IPS-20b (cell line): Measurements from ENCODE around the gene MEA1.

ENCODE experiments used
- H3K27ac ChIP-seq: one replicate; pipeline ENCODE4 v1.5.1; 2013; ENCODE audit warnings: low read length
- H3K27me3 ChIP-seq: 2 replicates; pipeline ENCODE4 v1.6.1; 2013; ENCODE audit warnings: mild to moderate bottlenecking, low read length, inconsistent platforms; ENCODE audit not compliant: insufficient read depth
- H3K36me3 ChIP-seq: 2 replicates; pipeline ENCODE4 v1.6.1; 2013; ENCODE audit warnings: low read depth, mild to moderate bottlenecking, inconsistent platforms, low read length, moderate library complexity; ENCODE audit not compliant: insufficient read depth
- H3K4me1 ChIP-seq: 2 replicates; pipeline ENCODE4 v1.6.1; 2013; ENCODE audit warnings: mild to moderate bottlenecking, control low read depth, inconsistent platforms, low read length, moderate library complexity; ENCODE audit not compliant: insufficient read depth
- H3K4me3 ChIP-seq: 2 replicates; pipeline ENCODE4 v1.5.1; 2013; ENCODE audit warnings: mild to moderate bottlenecking, low read length, inconsistent platforms
- H3K9ac ChIP-seq: 2 replicates; pipeline ENCODE4 v1.6.1; 2013; ENCODE audit warnings: low read depth, mild to moderate bottlenecking, inconsistent platforms, low read length, moderate library complexity
- H3K9me3 ChIP-seq: 2 replicates; pipeline ENCODE4 v1.6.1; 2013; ENCODE audit warnings: mild to moderate bottlenecking, low read depth, low read length, inconsistent platforms; ENCODE audit not compliant: insufficient read depth

Gene MEA1

GRCh38 chr6:42996513-42996912, 17.2 kb downstream of the MEA1 start:
- Histone ChIP-seq H3K36me3 (no peaks in the 10 kb centered on the region), H3K4me1 (no peaks in the 10 kb centered on the region), H3K9ac (no peak overlapping the region), H3K27ac (no peak overlapping the region), H3K4me3 (no peak overlapping the region), H3K27me3 (no peaks in the 10 kb centered on the region), H3K9me3 (no peaks in the 10 kb centered on the region)

- H3K27ac ChIP-seq, result no peak overlapping the region
- no peaks in the 10 kb centered on the region for H3K4me1 ChIP-seq
- H3K4me3 ChIP-seq, result no peak overlapping the region
- H3K27me3 ChIP-seq, result no peaks in the 10 kb centered on the region
- H3K36me3 ChIP-seq, result peaks cover 26% of the 10 kb centered on the region
- no peaks in the 10 kb centered on the region for H3K9me3 ChIP-seq
- no peak overlapping the region for H3K9ac ChIP-seq
Measured at GRCh38 chr6:42993445-42993844, 20.3 kb downstream of the MEA1 start.

GRCh38 chr6:42989923-42990322, 23.8 kb downstream of the MEA1 start:
- no peak overlapping the region for H3K4me3 ChIP-seq
- peaks cover 32% of the 10 kb centered on the region for H3K36me3 ChIP-seq
- H3K27me3 ChIP-seq, result no peaks in the 10 kb centered on the region
- H3K9me3 ChIP-seq, result no peaks in the 10 kb centered on the region
- no peak overlapping the region for H3K9ac ChIP-seq
- H3K27ac ChIP-seq, result no peak overlapping the region
- no peaks in the 10 kb centered on the region for H3K4me1 ChIP-seq

GRCh38 chr6:42988486-42989020, 25.2 kb downstream of the MEA1 start:
- no peak overlapping the region for H3K4me3 ChIP-seq
- peaks cover 32% of the 10 kb centered on the region for H3K36me3 ChIP-seq

GRCh38 chr6:42987533-42988451, 26.0 kb downstream of the MEA1 start:
- Histone ChIP-seq H3K9me3 (no peaks in the 10 kb centered on the region), H3K36me3 (peaks cover 32% of the 10 kb centered on the region), H3K4me1 (no peaks in the 10 kb centered on the region), H3K4me3 (no peak overlapping the region), H3K27ac (no peak overlapping the region), H3K27me3 (no peaks in the 10 kb centered on the region), H3K9ac (no peak overlapping the region)

More at GRCh38 chr6:42988486-42989020, 25.2 kb downstream of the MEA1 start:
- no peak overlapping the region for H3K27ac ChIP-seq
- no peaks in the 10 kb centered on the region for H3K9me3 ChIP-seq
- no peak overlapping the region for H3K9ac ChIP-seq
- H3K27me3 ChIP-seq, result no peaks in the 10 kb centered on the region
- H3K4me1 ChIP-seq, result no peaks in the 10 kb centered on the region

- Histone ChIP-seq H3K27ac (no peak overlapping the region), H3K4me1 (no peaks in the 10 kb centered on the region), H3K9me3 (no peaks in the 10 kb centered on the region), H3K36me3 (peaks cover 21% of the 10 kb centered on the region), H3K9ac (peak overlapping the region; percentile 87; the same call in 1 of the 2 replicates), H3K27me3 (no peaks in the 10 kb centered on the region), H3K4me3 (peak overlapping the region; percentile 80)
Measured at GRCh38 chr6:42984924-42985475, 28.7 kb downstream of the MEA1 start.

- Histone ChIP-seq H3K9me3 (no peaks in the 10 kb centered on the region), H3K36me3 (peaks cover 13% of the 10 kb centered on the region), H3K27ac (peak within 1 kb of the TSS; percentile 4), H3K4me3 (peak within 1 kb of the TSS; percentile 80), H3K4me1 (no peaks in the 10 kb centered on the region; the same call in 1 of the 2 replicates), H3K9ac (peak within 1 kb of the TSS; percentile 87; the same call in 1 of the 2 replicates), H3K27me3 (no peaks in the 10 kb centered on the region)
Measured at GRCh38 chr6:42984001-42984923, 29.5 kb downstream of the MEA1 start, which contains the start of gene PPP2R5D. TSS of gene PPP2R5D (plus strand) at chr6:42984570. CDS start at chr6:42984678, 108 bp downstream.

GRCh38 chr6:42981836-42982235, 31.9 kb downstream of the MEA1 start:
- Histone ChIP-seq H3K9ac (no peak overlapping the region), H3K27me3 (no peaks in the 10 kb centered on the region), H3K36me3 (peaks cover 5% of the 10 kb centered on the region; the same call in 1 of the 2 replicates), H3K27ac (no peak overlapping the region), H3K9me3 (no peaks in the 10 kb centered on the region), H3K4me1 (no peaks in the 10 kb centered on the region; the same call in 1 of the 2 replicates), H3K4me3 (no peak overlapping the region)

- Histone ChIP-seq H3K9me3 (no peaks in the 10 kb centered on the region), H3K27ac (peak overlapping the region; percentile 37), H3K9ac (peak overlapping the region; percentile 76; the same call in 1 of the 2 replicates), H3K4me3 (peak overlapping the region; percentile 65), H3K27me3 (no peaks in the 10 kb centered on the region), H3K4me1 (no peaks in the 10 kb centered on the region; the same call in 1 of the 2 replicates), H3K36me3 (no peaks in the 10 kb centered on the region)
Measured at GRCh38 chr6:42979523-42980177, 34.1 kb downstream of the MEA1 start.

- peak within 1 kb of the TSS; percentile 37 for H3K27ac ChIP-seq
- H3K4me3 ChIP-seq, result peak within 1 kb of the TSS; percentile 65
- H3K36me3 ChIP-seq, result no peaks in the 10 kb centered on the region
- H3K27me3 ChIP-seq, result no peaks in the 10 kb centered on the region
- peak within 1 kb of the TSS; percentile 76 for H3K9ac ChIP-seq
- no peaks in the 10 kb centered on the region; the same call in 1 of the 2 replicates for H3K4me1 ChIP-seq
- H3K9me3 ChIP-seq, result no peaks in the 10 kb centered on the region
Measured at GRCh38 chr6:42978839-42979522, 34.8 kb downstream of the MEA1 start, which contains the start of gene PEX6. TSS of gene PEX6 (minus strand) at chr6:42979181. CDS start at chr6:42979150, 31 bp downstream.
